IPS-18a (cell line): ENCODE measurements around the gene CPNE4.

Source experiments
- H3K27ac ChIP-seq: one replicate; pipeline ENCODE4 v1.5.1; 2013; ENCODE audit warnings: low read length
- H3K27me3 ChIP-seq: one replicate; pipeline ENCODE4 v1.6.1; 2013; ENCODE audit warnings: mild to moderate bottlenecking, low read length; ENCODE audit not compliant: control insufficient read depth, insufficient read depth
- H3K36me3 ChIP-seq: one replicate; pipeline ENCODE4 v1.6.1; 2013; ENCODE audit warnings: low read depth, low read length; ENCODE audit not compliant: control insufficient read depth
- H3K4me1 ChIP-seq: one replicate; pipeline ENCODE4 v1.6.1; 2013; ENCODE audit warnings: low read depth, low read length; ENCODE audit not compliant: control insufficient read depth
- H3K4me3 ChIP-seq: one replicate; pipeline ENCODE4 v1.5.1; 2013; ENCODE audit warnings: low read length
- H3K9ac ChIP-seq: one replicate; pipeline ENCODE4 v1.6.1; 2013; ENCODE audit warnings: mild to moderate bottlenecking, low read length, moderate library complexity
- H3K9me3 ChIP-seq: one replicate; pipeline ENCODE4 v1.6.1; 2013; ENCODE audit warnings: low read depth, low read length; ENCODE audit not compliant: control insufficient read depth

The CPNE4 gene

DNA sequence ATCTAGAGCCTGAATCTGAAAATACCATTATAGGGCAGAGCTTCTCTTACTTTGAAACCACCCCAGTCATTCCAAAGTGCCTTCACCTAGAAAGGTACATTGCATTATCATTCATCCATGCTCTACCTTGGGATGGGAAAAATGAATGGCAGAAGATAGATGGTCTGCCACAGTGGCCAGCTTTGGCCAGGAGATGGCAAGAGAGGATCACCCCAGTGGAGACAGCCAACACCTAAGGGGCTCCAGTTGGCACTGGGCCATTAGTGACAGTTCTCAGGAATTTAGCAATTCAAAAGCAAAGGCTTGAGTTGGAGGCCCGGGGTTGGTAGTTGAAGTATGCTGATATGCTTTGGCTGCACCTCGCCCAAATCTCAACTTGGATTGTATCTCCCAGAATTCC is 278.4 kb downstream of the CPNE4 start:
- no peaks in the 10 kb centered on the region for H3K9me3 ChIP-seq

DNA sequence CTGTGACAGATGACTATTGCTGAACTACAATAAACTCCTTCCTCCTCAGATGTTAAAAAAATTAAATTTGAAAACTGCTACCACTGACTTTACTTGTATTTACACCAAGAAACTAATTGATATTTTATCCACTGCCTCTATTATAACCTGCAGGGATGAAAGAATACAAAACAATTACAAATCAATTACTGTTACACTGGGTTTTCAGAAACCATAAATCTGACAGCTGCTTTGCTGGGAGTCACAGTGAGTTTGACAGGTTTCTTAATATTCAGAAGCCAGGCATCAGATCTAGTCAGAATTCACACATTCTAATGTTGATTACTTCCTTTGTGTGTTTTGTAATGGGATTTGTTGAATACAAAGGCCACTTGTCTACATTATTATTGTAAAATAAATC is 279.4 kb downstream of the CPNE4 start:
- H3K27ac ChIP-seq: no peak overlapping the region
- H3K9me3 ChIP-seq: no peaks in the 10 kb centered on the region
- H3K9ac ChIP-seq: no peak overlapping the region
- no peaks in the 10 kb centered on the region for H3K27me3 ChIP-seq
- no peaks in the 10 kb centered on the region for H3K36me3 ChIP-seq
- no peak overlapping the region for H3K4me3 ChIP-seq
- no peaks in the 10 kb centered on the region for H3K4me1 ChIP-seq

More for the DNA sequence above, 278.4 kb downstream of the CPNE4 start:
- Histone ChIP-seq H3K27me3 (no peaks in the 10 kb centered on the region), H3K4me1 (no peaks in the 10 kb centered on the region), H3K9ac (no peak overlapping the region), H3K27ac (no peak overlapping the region), H3K4me3 (no peak overlapping the region), H3K36me3 (no peaks in the 10 kb centered on the region)

DNA sequence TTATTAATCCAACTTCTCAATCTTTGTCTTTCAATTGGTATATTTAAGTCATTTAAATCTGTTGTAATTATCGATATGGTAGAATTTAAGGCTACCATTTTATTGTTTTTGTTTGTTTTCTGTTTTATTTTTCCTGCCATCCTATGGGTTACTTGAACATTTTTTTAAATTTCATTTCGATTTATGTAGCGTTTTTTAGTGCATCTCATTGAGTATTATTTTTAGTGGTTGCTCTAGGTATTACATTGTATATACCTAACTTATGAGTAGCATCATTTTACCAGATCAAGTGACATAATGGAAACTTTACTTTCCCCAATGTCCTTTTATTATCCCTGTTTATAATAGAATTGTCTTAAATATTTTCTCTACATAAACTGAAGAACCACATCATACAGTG is 284.6 kb downstream of the CPNE4 start:
- Histone ChIP-seq H3K4me1 (peaks cover 6% of the 10 kb centered on the region), H3K9ac (no peak overlapping the region), H3K4me3 (no peak overlapping the region), H3K27me3 (no peaks in the 10 kb centered on the region), H3K36me3 (no peaks in the 10 kb centered on the region), H3K27ac (no peak overlapping the region), H3K9me3 (no peaks in the 10 kb centered on the region)

DNA sequence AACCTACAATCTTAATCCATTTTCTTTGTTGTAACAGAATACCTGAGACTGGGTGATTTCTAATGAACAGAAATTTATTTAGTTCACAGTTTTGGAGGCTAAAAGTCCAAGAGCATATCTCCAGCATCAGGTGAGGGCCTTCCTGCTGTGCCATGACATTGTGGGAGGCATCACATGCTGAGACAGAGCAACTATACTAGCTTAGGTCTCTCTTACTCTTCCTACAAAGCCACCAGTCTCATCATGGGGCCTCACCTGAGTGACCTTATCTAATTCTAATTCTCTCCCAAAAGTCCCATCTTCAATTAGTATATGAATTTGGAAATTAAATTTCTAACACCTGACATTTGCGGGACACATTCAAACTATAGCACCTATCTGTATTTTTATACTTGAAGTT is 285.0 kb downstream of the CPNE4 start:
- no peaks in the 10 kb centered on the region for H3K9me3 ChIP-seq
- H3K36me3 ChIP-seq: no peaks in the 10 kb centered on the region
- no peak overlapping the region for H3K9ac ChIP-seq
- H3K27ac ChIP-seq: no peak overlapping the region
- H3K4me3 ChIP-seq: no peak overlapping the region
- no peaks in the 10 kb centered on the region for H3K27me3 ChIP-seq
- peaks cover 6% of the 10 kb centered on the region for H3K4me1 ChIP-seq

DNA sequence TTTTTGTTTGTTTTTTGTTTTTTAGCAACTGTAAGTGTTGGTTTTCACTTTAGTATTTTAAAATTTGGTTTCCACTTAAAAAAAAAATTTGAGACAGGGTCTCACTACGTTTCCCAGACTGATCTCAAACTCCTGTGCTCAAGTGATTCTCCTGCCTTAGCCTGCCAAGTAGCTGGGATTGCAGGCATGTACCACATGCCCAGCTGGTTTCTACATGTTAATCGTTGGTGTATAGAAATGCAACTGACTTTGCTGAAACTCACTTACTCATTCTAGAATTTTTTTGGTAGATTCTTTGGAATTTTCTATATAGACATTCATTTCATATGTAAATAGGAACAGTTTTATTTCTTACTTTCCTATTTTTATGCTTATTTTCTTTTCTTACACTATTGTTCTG is 287.3 kb downstream of the CPNE4 start:
- Histone ChIP-seq H3K4me3 (no peak overlapping the region), H3K27me3 (no peaks in the 10 kb centered on the region), H3K27ac (no peak overlapping the region), H3K36me3 (no peaks in the 10 kb centered on the region), H3K4me1 (peaks cover 6% of the 10 kb centered on the region), H3K9me3 (no peaks in the 10 kb centered on the region), H3K9ac (no peak overlapping the region)

DNA sequence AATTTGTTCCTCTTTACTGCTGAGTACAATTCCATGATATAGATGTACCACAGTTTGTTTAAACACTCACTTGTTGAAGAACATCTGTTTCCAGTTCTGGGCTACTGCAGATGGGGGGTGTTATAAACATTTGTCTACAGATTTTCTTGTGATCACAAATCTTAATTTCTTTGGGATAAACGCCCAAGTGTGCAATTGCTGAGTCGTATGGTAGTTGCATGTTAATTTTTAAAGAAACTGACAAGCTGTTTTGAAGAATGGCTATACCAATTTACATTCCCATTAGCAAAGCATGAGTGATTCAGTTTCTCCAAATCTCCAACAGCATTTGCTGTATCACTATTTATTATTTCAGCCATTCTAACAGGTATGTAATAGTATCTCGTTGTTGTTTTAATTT is 290.0 kb downstream of the CPNE4 start:
- Histone ChIP-seq H3K9ac (no peak overlapping the region), H3K27ac (no peak overlapping the region), H3K27me3 (no peaks in the 10 kb centered on the region), H3K36me3 (no peaks in the 10 kb centered on the region), H3K4me3 (no peak overlapping the region), H3K4me1 (peaks cover 5% of the 10 kb centered on the region), H3K9me3 (no peaks in the 10 kb centered on the region)

- H3K4me3 ChIP-seq: no peak overlapping the region
- no peak overlapping the region for H3K9ac ChIP-seq
- H3K36me3 ChIP-seq: no peaks in the 10 kb centered on the region
- no peaks in the 10 kb centered on the region for H3K9me3 ChIP-seq
- no peaks in the 10 kb centered on the region for H3K27me3 ChIP-seq
- peaks cover 10% of the 10 kb centered on the region for H3K4me1 ChIP-seq
- H3K27ac ChIP-seq: no peak overlapping the region
These were observed 291.7 kb downstream of the CPNE4 start for GRCh38 chr3:131743126-131743525.

- no peak overlapping the region for H3K27ac ChIP-seq
- peaks cover 6% of the 10 kb centered on the region for H3K4me1 ChIP-seq
- no peak overlapping the region for H3K4me3 ChIP-seq
- H3K9me3 ChIP-seq: no peaks in the 10 kb centered on the region
- H3K36me3 ChIP-seq: no peaks in the 10 kb centered on the region
- no peaks in the 10 kb centered on the region for H3K27me3 ChIP-seq
- no peak overlapping the region for H3K9ac ChIP-seq
These were observed 295.6 kb downstream of the CPNE4 start for GRCh38 chr3:131739211-131739610.

- no peaks in the 10 kb centered on the region for H3K9me3 ChIP-seq
- H3K36me3 ChIP-seq: no peaks in the 10 kb centered on the region
- no peaks in the 10 kb centered on the region for H3K27me3 ChIP-seq
- H3K9ac ChIP-seq: no peak overlapping the region
- H3K27ac ChIP-seq: no peak overlapping the region
- H3K4me1 ChIP-seq: peaks cover 6% of the 10 kb centered on the region
- no peak overlapping the region for H3K4me3 ChIP-seq
These were observed 296.7 kb downstream of the CPNE4 start for GRCh38 chr3:131738095-131738494.

GRCh38 chr3:131735544-131735943 is 299.3 kb downstream of the CPNE4 start:
- no peaks in the 10 kb centered on the region for H3K9me3 ChIP-seq
- no peak overlapping the region for H3K9ac ChIP-seq
- H3K4me1 ChIP-seq: peaks cover 6% of the 10 kb centered on the region
- H3K27ac ChIP-seq: no peak overlapping the region
- no peak overlapping the region for H3K4me3 ChIP-seq
- no peaks in the 10 kb centered on the region for H3K27me3 ChIP-seq
- no peaks in the 10 kb centered on the region for H3K36me3 ChIP-seq

DNA sequence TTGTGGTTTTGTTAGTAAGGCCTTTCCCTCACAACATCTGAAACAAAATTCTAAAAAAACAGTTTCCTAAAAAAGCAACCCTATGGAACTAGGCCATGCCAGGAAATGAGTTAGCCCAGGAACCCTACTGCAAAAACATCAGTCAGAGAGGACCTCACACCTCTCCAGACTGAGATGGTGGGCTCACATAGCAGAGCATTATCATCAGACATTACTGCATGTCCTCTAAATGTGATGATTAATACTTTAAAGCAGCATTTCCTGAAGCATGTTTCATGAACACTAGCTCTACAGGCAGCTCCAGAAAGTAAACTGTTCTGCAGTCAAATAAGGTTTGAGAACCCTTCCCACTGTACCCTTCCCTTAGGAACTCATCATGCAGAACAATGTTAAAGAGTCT is 299.7 kb downstream of the CPNE4 start:
- Histone ChIP-seq H3K9ac (no peak overlapping the region), H3K27ac (no peak overlapping the region), H3K4me3 (no peak overlapping the region), H3K36me3 (no peaks in the 10 kb centered on the region), H3K9me3 (no peaks in the 10 kb centered on the region), H3K27me3 (no peaks in the 10 kb centered on the region), H3K4me1 (peaks cover 6% of the 10 kb centered on the region)

DNA sequence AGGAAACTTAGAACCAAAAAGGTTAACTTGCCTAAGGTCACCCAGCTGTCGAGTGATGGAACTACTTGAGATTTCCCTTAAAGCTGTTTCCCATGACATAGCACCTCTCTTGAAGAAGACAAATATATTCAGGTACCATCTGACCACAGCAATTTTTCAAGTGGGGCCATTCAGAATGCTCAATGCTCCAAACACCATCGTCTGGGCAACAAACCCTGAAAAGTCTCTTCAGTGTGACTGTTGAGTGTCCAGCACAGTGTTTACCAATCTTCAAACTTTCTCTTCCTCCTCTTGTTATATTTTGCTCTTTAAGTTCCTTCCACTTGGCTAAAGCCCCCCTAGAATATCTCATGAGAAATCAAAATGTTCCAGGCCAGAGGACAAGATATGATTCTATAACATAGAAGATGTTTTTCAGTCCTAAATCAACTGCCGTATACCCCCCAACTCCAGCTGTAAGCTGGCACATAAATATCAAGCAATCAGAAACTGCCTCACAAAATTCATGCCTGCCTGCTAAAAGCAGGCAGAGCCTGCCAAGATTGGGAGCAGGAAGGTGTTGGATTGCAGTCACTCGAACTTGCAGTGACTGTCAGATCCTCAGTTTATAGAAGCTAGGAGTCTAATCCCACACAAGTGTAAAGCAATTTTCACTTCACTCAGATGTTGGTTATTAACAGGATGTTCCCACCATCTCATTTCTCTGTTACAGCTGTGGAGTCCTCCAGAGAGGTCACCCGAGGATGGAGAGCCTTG is 301.6 kb downstream of the CPNE4 start:
- Histone ChIP-seq H3K27me3 (no peaks in the 10 kb centered on the region), H3K27ac (no peak overlapping the region), H3K36me3 (no peaks in the 10 kb centered on the region), H3K4me3 (no peak overlapping the region), H3K4me1 (no peaks in the 10 kb centered on the region), H3K9ac (no peak overlapping the region), H3K9me3 (no peaks in the 10 kb centered on the region)
